Activated effector memory CD4-positive, alpha-beta T cell treated with anti-CD3 and anti-CD28 coated beads, Interleukin-2, amount 50 U/mL, for 16 hours (primary cell): Measurements from ENCODE around the gene HSD17B11.
"Not testable (repeated sequence)": the region's sequence is repeated elsewhere in the genome, so short reads cannot be mapped to it uniquely, and the experiment has no call there.

Experiments used
- DNase-seq: peaks from one replicate; pipeline ENCODE4 v3.0.0-alpha.2; 2020

The HSD17B11 gene

DNA sequence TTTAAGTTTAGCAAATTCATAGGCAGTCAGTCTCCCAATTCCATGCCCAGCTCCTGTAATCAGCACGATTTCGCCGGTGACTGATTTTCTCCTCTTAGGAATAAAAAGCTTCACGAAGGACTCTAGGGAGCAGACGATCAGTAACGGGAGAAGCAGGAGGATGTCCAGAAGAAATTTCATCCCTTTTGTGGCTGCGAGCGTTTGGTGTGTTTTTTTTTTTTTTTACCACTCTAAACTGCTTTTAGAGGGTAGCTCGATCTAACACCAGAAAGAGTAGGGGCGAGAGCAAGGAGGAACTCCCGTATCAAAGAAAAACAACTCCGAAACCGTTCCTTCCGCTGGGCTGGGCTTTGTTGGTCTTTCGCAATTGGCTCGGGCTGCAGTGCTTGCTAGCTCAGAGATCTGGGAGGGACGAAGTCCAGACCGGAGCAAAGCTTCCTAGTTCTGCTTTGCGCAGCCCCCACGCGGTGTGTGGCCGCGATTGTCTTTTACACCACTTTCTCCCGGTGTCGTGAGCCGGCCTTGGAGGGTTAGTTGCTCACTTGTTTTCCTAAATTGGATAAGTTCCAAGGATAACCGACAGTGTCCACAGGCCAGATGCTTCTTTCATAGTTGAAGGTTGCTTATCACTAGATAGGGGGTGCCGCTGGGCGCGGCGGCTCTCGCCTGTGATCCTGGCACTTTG is at the start of gene HSD17B11:
Gene HSD17B11 (minus strand): TSS at position 298 of the 685 bp plus-strand sequence. CDS start 118 bp downstream, at position 180.
- DNase-seq: peak; percentile 91

DNA sequence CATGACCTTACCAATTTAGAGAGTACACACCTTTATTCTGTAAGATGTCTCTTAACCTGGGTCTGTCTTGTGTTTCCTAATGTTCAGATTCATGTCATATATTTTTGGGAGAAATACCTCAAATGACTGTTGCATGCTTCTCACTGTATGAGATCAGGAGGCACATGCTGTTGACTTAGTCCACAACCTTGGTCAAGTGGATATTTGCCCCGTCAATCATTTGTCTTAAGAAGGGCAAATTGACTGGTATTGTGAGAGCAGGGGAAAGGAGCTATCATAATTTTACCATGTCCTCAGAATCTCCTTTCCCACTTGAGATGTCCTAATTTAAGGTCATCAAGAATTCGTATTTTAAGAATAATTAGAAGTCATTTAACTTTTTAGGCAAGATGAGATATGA is 42.4 kb upstream of the HSD17B11 start:
- DNase-seq: no peak

- no peak for DNase-seq
These were observed 39.0 kb upstream of the HSD17B11 start for GRCh38 chr4:87430038-87430437.

GRCh38 chr4:87428979-87429378 is 38.0 kb upstream of the HSD17B11 start:
- no peak for DNase-seq

DNA sequence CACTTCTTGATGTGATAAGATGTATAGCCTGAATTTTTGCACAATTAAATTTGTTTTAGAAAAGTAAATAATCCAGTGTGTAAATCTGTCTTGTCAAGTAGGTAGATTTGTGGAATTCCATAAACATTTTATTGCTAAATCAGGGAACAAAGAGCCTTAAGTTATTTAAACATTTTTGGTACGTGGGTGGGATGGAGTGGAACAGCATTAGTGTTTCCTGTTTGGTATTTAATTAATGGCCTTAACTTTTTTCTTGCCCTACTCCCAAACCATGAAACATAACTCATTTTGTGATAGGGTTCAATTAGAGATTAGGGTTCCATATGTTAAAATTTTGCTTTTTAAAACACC is 36.5 kb upstream of the HSD17B11 start:
- no peak for DNase-seq

- DNase-seq: no peak
These were observed 36.0 kb upstream of the HSD17B11 start for GRCh38 chr4:87426865-87427517.

DNA sequence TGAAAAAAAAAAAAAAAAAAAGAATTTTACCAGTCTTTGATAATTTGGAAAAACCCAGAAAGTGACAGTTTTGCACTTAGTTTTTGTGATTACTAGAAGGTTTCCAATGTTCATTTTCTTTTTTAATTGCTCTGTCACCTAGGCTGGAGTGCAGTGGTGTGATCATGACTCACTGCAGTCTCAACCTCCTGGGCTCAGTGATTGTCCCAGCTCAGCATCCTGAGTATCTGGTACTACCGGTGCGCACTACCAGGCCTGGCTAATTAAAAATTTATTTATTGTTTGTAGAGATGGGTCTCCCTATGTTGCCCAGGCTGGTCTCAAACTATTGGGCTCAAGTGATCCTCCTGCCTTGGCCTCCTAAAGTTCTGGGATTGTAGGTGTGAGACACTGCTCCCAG is 34.7 kb upstream of the HSD17B11 start:
- no peak for DNase-seq

- DNase-seq: not testable (repeated sequence)
These were observed 33.1 kb upstream of the HSD17B11 start for GRCh38 chr4:87424099-87424543.

GRCh38 chr4:87423317-87424098 is 32.5 kb upstream of the HSD17B11 start:
- DNase-seq: no peak

DNA sequence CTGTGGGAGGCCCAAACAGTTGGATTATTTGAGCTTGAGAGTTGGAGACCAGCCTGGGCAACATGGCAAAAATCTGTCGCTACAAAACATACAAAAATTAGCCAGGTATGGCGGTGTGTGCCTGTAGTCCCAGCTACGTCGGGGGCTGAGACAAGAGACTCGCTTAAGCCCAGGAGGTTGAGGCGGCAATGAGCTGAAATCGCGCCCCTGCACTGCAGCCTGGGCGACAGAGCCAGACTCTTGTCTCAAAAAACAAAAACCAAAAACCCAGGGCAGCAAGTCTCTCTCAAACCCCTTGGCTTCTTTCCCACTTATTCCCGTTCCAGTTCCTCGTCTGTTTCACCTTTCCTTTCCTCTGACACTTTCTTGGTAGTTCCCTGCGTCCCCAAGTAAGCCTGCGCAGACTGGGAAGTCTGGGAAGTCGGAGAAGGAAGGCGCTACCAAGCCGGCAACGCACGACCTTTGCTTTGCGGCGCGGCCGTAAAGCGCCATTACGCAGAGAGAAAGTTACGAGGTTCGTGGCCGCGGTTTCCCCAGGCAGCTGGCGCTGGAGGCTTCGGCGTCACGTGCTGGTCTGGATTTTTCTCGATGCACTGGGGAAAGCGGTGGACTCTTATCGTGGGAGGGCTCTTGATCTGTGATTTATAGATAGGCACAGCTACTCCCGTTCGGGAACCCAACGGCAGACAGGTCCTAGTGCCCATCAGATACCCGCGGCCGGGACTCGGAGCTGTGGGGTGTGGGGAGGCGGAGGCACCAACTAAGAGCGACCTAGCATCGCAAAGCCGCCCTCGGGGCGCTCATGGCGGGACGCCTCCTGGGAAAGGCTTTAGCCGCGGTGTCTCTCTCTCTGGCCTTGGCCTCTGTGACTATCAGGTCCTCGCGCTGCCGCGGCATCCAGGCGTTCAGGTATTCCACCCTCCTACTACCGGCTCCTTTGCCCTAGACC is 31.4 kb upstream of the HSD17B11 start, which contains the start of gene NUDT9:
Gene NUDT9 (plus strand): TSS at position 470 of the 949 bp plus-strand sequence. CDS start 333 bp downstream, at position 803.
- peak; percentile 95 for DNase-seq

DNA sequence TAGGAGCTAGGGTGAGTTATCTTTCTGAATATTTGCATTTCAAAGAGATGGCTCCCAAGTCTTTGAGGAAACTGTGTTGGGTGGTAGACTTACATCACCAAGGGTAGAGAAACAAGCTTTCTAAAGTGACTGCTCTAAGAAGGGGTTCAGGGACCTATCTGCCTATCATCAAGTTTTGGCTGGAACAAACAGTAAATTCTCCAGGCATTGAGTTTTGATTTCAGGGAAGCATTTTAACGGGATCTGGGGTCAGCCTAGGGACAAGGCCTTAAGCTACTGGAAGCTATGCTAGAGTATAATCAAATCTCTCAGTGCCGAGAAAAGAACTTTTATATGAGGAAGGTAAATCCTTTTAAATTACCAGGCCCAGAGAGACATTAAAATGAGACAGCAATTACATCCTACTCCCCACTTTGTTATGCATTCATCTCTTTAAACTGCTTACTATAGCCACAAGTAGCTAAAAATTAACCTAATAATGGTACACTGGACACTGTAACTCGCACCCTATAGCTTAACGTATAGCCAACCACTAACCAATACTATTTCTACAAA is 29.4 kb upstream of the HSD17B11 start:
- no peak for DNase-seq

GRCh38 chr4:87419578-87420249 is 28.7 kb upstream of the HSD17B11 start:
- no peak for DNase-seq

DNA sequence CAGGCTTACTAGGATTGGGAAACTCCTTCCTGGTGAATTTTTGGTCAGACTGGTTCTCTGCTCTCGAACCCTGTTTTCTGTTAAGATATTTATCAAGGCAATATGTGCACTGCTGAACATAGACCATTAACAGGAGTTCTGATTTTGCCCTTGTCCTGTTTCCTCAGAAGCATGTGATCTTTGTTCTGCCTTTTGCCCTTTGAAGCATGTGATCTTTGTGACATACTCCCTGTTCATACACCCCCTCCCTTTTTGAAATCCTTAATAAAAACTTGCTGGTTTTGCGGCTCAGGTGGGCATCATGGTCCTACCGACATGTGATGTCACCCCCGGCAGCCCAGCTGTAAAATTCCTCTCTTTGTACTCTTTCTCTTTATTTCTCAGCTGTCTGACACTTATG is 27.4 kb upstream of the HSD17B11 start:
- not testable (repeated sequence) for DNase-seq

DNA sequence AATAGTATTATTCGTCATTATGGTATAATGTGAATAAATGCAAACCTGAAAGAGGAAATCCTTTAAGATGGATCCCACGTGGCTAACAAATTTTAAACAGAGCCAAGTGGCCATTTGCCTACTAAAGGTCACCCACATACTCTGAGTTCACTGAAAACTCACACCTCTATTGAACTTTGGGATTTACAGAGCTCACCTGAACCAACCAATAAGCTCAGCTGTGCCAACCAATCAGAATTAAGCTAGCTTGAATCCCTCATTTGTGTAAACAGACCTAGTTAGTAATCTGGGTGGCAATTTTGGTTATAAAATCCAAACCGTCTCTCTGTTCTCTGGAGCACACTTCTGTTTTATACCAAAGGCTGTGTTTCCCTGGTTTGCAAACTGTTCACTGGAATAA is 26.0 kb upstream of the HSD17B11 start:
- no peak for DNase-seq

DNA sequence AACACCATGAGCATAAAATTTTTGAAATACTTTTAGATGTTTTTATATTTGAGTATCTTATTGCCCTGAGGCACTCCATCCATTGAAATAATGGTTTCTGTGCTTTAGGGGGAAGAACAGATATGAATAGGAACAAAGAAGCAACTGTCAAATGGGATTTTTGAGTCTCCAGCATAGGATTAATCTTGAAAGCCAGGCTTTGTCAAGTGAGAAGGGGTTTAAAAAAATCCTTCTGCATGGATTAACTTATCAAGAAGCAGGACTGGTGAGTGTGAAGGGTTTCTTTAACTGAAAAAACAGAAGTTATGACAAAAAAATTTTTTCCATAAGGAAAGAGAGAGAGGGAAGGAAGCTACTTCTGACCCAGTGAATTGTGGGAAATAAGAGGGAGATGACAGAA is 23.8 kb upstream of the HSD17B11 start:
- no peak for DNase-seq

DNA sequence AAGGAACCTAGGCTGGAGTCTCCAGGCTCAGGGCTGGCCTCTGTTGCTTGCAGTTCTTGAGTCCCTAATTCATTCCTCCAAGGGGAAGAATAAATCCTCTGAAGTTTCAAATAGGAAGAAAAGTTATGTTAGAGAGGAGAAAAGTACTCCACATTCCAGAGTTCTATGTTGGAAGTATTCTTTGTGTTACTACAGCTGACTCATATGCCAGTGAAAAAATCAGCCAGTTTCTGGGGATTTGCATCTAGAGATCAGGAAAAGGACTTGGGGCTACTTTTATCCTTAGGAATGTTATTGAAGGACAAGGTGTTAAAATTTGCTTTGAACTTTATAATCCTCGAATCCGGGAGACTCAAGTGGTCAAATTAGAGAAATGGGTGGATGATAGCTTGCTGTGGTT is 19.7 kb upstream of the HSD17B11 start:
- no peak for DNase-seq

DNA sequence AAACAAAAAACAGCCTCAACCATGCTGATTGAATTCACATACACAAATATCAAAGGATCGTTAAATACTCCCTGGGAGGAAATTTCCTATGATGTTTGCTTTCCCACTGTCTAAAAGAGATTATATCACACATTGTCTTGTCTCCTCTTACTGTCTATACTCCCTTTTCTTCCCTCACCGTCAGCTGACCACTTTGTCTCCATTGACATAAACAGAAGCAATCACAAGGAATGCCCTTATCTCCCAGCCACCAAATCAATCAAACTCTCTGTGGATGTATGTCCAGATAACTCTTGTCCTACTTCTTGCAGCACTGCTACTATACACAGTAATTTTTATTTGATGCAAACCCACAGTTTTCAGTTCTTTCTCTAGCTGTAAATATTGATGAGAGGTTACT is 19.2 kb upstream of the HSD17B11 start:
- no peak for DNase-seq

DNA sequence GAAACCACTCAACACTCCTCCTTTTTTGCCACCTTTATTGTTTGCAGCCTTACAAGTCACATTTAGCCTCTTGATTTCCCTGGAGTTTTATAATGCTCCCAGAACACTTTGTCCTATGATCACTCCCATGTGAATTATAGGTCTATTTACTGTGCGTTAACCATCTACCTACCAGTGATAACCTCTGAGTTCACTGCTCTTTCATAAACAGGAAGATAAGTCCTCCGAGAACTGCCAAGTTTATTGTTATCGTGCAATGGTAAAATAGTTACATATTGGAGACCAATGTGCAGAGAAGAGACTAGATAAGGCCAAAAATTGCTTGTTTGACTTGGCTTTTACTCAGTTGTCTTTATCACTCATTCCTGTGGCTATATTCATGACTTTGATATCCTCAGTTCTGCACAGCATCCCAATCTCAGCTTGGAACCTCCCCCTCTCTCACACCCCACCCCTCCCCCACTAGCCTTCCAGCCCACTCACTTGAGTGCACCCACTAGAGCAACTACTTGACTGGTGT is 18.5 kb upstream of the HSD17B11 start:
- no peak for DNase-seq

- DNase-seq: not testable (repeated sequence)
These were observed 15.9 kb upstream of the HSD17B11 start for GRCh38 chr4:87406902-87407301.

DNA sequence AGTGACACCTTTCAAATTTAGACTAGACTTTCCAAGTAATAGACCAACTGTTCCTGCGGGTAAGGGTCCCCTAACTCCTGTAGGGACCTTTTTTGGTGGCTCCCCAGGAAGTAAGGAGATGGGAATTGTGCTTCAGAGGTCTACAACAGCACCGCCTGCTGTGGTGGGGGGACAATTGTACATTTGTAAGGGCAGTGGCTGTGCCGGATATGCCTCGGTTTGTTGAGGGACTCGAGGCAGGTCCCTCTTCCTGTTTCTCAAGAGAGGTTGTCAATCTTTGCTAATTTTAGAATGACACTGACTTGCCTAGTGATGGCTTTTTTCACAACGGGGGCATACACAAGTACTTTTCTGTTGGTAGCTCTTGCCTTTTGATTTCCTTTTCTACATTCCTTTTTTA is 15.5 kb upstream of the HSD17B11 start:
- no peak for DNase-seq

DNA sequence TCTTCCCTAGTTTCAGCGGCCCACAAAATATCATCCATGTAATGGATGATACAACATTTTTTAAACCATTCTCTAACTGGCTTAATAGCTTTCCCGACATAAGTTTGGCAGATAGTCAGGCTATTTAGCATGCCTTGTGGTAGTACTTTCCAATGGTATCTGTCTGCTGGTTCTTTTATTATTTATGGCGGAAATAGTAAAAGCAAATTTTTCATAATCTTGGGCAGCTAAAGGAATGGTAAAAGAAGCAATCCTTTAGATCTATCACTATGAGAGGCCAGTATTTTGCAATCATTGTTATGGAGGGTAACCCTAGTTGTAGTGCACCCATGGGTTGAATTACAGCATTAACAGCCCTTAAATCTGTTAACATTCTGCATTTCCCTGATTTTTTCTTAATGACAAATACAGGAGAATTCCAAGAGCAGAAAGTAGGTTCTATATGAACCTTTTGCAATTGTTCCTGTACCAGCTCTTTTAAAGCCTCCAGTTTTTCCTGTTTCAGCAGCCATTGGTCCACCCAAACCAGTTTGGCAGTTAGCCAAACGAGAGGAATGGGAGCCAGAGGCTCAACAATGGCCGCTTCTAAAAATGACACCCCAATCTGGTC is 14.3 kb upstream of the HSD17B11 start:
- no peak for DNase-seq
